Uterus (tissue), 2 donors: ENCODE data around the gene NIM1K.
"Not testable (repeated sequence)": the region's sequence is repeated elsewhere in the genome, so short reads cannot be mapped to it uniquely, and the experiment has no call there.

Experiments used
- POLR2A ChIP-seq, 2 donors: fragments of 450-650 bp; IDR thresholded peaks; one replicate each; pipeline ENCODE4 v1.6.1; 2016; ENCODE audit warnings: antibody characterized with exemption in 2 of 2, mild to moderate bottlenecking in 1 of 2, moderate library complexity in 1 of 2
- TF ChIP-seq, protein P1 (sequence below), 4 experiments: fragments of 200-600 bp in 2 of 4; fragments of 450-650 bp in 2 of 4; sonication (generic) in 2 of 4; IDR thresholded peaks; one replicate each; pipeline ENCODE4 v1.5.1; 2016 to 2019; ENCODE audit warnings: antibody characterized with exemption in 4 of 4, mild to moderate bottlenecking in 2 of 4, moderate library complexity in 1 of 4

GRCh38 chr5:43325624-43326023 lies 133.6 kb downstream of the NIM1K start:
- TF ChIP-seq, protein P1, sequence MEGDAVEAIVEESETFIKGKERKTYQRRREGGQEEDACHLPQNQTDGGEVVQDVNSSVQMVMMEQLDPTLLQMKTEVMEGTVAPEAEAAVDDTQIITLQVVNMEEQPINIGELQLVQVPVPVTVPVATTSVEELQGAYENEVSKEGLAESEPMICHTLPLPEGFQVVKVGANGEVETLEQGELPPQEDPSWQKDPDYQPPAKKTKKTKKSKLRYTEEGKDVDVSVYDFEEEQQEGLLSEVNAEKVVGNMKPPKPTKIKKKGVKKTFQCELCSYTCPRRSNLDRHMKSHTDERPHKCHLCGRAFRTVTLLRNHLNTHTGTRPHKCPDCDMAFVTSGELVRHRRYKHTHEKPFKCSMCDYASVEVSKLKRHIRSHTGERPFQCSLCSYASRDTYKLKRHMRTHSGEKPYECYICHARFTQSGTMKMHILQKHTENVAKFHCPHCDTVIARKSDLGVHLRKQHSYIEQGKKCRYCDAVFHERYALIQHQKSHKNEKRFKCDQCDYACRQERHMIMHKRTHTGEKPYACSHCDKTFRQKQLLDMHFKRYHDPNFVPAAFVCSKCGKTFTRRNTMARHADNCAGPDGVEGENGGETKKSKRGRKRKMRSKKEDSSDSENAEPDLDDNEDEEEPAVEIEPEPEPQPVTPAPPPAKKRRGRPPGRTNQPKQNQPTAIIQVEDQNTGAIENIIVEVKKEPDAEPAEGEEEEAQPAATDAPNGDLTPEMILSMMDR (IDR thresholded peaks at IDR 0.05) = not testable (repeated sequence)
- not testable (repeated sequence) for TF ChIP-seq POLR2A (IDR thresholded peaks at IDR 0.05)
